Measurements from ENCODE around the gene TOLLIP.
"Not testable (repeated sequence)": the region's sequence is repeated elsewhere in the genome, so short reads cannot be mapped to it uniquely, and the experiment has no call there.

DNA sequence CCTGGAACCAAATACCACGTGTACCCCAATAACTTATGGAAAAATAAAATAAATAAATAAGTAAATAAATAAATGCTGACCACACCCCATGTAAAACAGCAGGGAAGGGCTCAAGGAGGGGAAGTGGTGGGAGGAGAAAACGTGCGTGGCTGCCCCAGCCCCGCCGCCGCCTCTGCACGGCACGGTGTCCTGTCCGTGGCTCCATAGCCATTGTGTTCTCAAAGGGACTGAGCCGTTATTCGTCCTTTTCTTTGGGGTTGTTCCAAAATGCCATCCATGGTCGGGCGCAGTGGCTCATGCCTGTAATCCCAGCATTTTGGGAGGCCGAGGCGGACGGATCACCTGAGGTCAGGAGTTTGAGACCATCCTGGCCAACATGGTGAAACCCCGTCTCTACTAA lies 49.5 kb upstream of the TOLLIP start:
- TF ChIP-seq, protein P1, sequence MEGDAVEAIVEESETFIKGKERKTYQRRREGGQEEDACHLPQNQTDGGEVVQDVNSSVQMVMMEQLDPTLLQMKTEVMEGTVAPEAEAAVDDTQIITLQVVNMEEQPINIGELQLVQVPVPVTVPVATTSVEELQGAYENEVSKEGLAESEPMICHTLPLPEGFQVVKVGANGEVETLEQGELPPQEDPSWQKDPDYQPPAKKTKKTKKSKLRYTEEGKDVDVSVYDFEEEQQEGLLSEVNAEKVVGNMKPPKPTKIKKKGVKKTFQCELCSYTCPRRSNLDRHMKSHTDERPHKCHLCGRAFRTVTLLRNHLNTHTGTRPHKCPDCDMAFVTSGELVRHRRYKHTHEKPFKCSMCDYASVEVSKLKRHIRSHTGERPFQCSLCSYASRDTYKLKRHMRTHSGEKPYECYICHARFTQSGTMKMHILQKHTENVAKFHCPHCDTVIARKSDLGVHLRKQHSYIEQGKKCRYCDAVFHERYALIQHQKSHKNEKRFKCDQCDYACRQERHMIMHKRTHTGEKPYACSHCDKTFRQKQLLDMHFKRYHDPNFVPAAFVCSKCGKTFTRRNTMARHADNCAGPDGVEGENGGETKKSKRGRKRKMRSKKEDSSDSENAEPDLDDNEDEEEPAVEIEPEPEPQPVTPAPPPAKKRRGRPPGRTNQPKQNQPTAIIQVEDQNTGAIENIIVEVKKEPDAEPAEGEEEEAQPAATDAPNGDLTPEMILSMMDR (IDR thresholded peaks at IDR 0.05): not testable (repeated sequence)
- TF ChIP-seq POLR2A (IDR thresholded peaks at IDR 0.05): not testable (repeated sequence)

All from Peyer's patch (tissue), 4 donors.